Hematopoietic multipotent progenitor cell treated with erythropoietin and hydrocortisone succinate and interleukin-3 and kit ligand, for 15 days (in vitro differentiated cells): Measurements from ENCODE around the gene DIAPH2.
"Not testable (repeated sequence)": the region's sequence is repeated elsewhere in the genome, so short reads cannot be mapped to it uniquely, and the experiment has no call there.

Experiments used
- DNase-seq: peaks from one replicate; pipeline ENCODE4 v3.0.0-alpha.2; 2015; ENCODE audit warnings: low spot score

Gene DIAPH2

GRCh38 chrX:96719161-96719875 is 34.7 kb downstream of the DIAPH2 start:
- DNase-seq, result no peak

GRCh38 chrX:96721354-96721753 is 36.7 kb downstream of the DIAPH2 start:
- DNase-seq, result no peak

GRCh38 chrX:96722781-96723180 is 38.1 kb downstream of the DIAPH2 start:
- DNase-seq, result no peak

GRCh38 chrX:96729053-96729452 is 44.4 kb downstream of the DIAPH2 start:
- no peak for DNase-seq

GRCh38 chrX:96729868-96730643 is 45.4 kb downstream of the DIAPH2 start:
- DNase-seq, result no peak

- DNase-seq, result not testable (repeated sequence)
Measured at GRCh38 chrX:96731000-96731399, 46.4 kb downstream of the DIAPH2 start.

GRCh38 chrX:96743367-96744073 is 58.9 kb downstream of the DIAPH2 start:
- no peak for DNase-seq

GRCh38 chrX:96752781-96753180 is 68.1 kb downstream of the DIAPH2 start:
- no peak for DNase-seq

GRCh38 chrX:96753230-96753629 is 68.6 kb downstream of the DIAPH2 start:
- DNase-seq, result no peak

- no peak for DNase-seq
Measured at GRCh38 chrX:96756491-96756890, 71.8 kb downstream of the DIAPH2 start.

GRCh38 chrX:96761566-96761965 is 76.9 kb downstream of the DIAPH2 start:
- DNase-seq, result no peak

GRCh38 chrX:96763608-96764007 is 79.0 kb downstream of the DIAPH2 start:
- DNase-seq, result no peak

GRCh38 chrX:96764864-96765263 is 80.2 kb downstream of the DIAPH2 start:
- no peak for DNase-seq

- DNase-seq, result no peak
Measured at GRCh38 chrX:96770315-96770714, 85.7 kb downstream of the DIAPH2 start.

- DNase-seq, result no peak
Measured at GRCh38 chrX:96771486-96771885, 86.8 kb downstream of the DIAPH2 start.

- DNase-seq, result no peak
Measured at GRCh38 chrX:96774116-96774515, 89.5 kb downstream of the DIAPH2 start.

GRCh38 chrX:96776966-96777365 is 92.3 kb downstream of the DIAPH2 start:
- DNase-seq, result no peak

GRCh38 chrX:96791559-96791958 is 106.9 kb downstream of the DIAPH2 start:
- no peak for DNase-seq

GRCh38 chrX:96792047-96792446 is 107.4 kb downstream of the DIAPH2 start:
- no peak for DNase-seq

GRCh38 chrX:96798982-96799381 is 114.3 kb downstream of the DIAPH2 start:
- no peak for DNase-seq

GRCh38 chrX:96807318-96807717 is 122.7 kb downstream of the DIAPH2 start:
- DNase-seq, result no peak

- no peak for DNase-seq
Measured at GRCh38 chrX:96820935-96821334, 136.3 kb downstream of the DIAPH2 start.

- no peak for DNase-seq
Measured at GRCh38 chrX:96824166-96824565, 139.5 kb downstream of the DIAPH2 start.
